Right ventricle myocardium inferior (tissue), 1 donor: ENCODE data around the gene ARRDC1. TPM values are rescaled to one million over a fixed set of nuclear protein-coding genes. Genes with fewer than 3 reads are reported as not detected.
"Not testable (repeated sequence)": the region's sequence is repeated elsewhere in the genome, so short reads cannot be mapped to it uniquely, and the experiment has no call there.

Source experiments
- ATAC-seq: fragments of 200-7000 bp; cut with Tn5 transposase; one replicate; pipeline ENCODE4 v1.9.1; 2020; ENCODE audit warnings: mild to moderate bottlenecking, moderate library complexity
- DNase-seq: peaks from one replicate; pipeline ENCODE4 v3.0.0; 2021; ENCODE audit errors: missing footprints
- intact Hi-C: fragments of 100-400 bp; cut with DNase I; formaldehyde crosslinking; loops from one replicate; pipeline ENCODE4 v1.11.0; 2022
- total RNA-seq: library from RNA; stranded (reverse); fragmentation: NEBNext Ultra II Directional; extraction: Animal tissue kit (Norgen Biotek cat#: 25700); gene quantifications from one replicate; pipeline ENCODE4 v1.2.1, GENCODE V29; 2021
- donor health status: DM: no; HTN: yes; CAD: no; lungs with severe emphysema.

ARRDC1 gene
- total RNA-seq, 1 donor from 2014 or later, result 17.5 TPM

- intact Hi-C loops, result no loop called here
- ATAC-seq (no peak), DNase-seq (peak; percentile 66)
Measured at GRCh38 chr9:137607141-137607857, 1.8 kb downstream of the ARRDC1 start.

GRCh38 chr9:137610944-137611343 lies 5.5 kb downstream of the ARRDC1 start:
- intact Hi-C loops, result no loop called here
- no peak for ATAC-seq
- peak; percentile 40 for DNase-seq

- DNase-seq, result peak; percentile 64
- intact Hi-C loops, result no loop called here
- peak; percentile 40 for ATAC-seq
Measured at GRCh38 chr9:137611623-137612609, 6.4 kb downstream of the ARRDC1 start.

- DNase-seq (peak; percentile 34), ATAC-seq (no peak)
- intact Hi-C loops, result no loop called here
Measured at GRCh38 chr9:137612741-137613142, 7.3 kb downstream of the ARRDC1 start.

GRCh38 chr9:137613259-137613658 lies 7.8 kb downstream of the ARRDC1 start:
- no peak for ATAC-seq
- DNase-seq, result peak; percentile 51
- intact Hi-C loops, result no loop called here

- intact Hi-C loops, result no loop called here
- ATAC-seq, result no peak
- DNase-seq, result peak; percentile 41
Measured at GRCh38 chr9:137613738-137614523, 8.4 kb downstream of the ARRDC1 start.

- DNase-seq (peak; percentile 56), ATAC-seq (no peak)
- intact Hi-C loops, result no loop called here
Measured at GRCh38 chr9:137614631-137615386, 9.3 kb downstream of the ARRDC1 start.

GRCh38 chr9:137615387-137615871 lies 9.9 kb downstream of the ARRDC1 start:
- peak; percentile 42 for DNase-seq
- ATAC-seq, result no peak
- intact Hi-C loops, result no loop called here

GRCh38 chr9:137618105-137619067 lies 12.9 kb downstream of the ARRDC1 start, which contains the start of gene EHMT1:
EHMT1 (plus strand) TSS chr9:137619005; CDS start chr9:137619029, 24 bp downstream.
- ATAC-seq, result peak; percentile 92
- peak; percentile 92 for DNase-seq
- intact Hi-C loops, result loop anchor here (1.0 kb wide), 1 partner anchor 13 kb away; the partner anchor contains the start of gene ARRDC1

GRCh38 chr9:137619240-137620047 lies 14.0 kb downstream of the ARRDC1 start:
- DNase-seq, result no peak
- intact Hi-C loops, result loop anchor here (5.0 kb wide), 1 partner anchor 48 kb away; no protein-coding TSS in a partner anchor
- ATAC-seq, result no peak

GRCh38 chr9:137620048-137620405 lies 14.5 kb downstream of the ARRDC1 start:
- DNase-seq (no peak), ATAC-seq (no peak)
- intact Hi-C loops, result loop anchor here (5.0 kb wide), 1 partner anchor 47 kb away; no protein-coding TSS in a partner anchor

- DNase-seq (no peak), ATAC-seq (no peak)
- intact Hi-C loops, result loop anchor here (5.0 kb wide), 1 partner anchor 47 kb away; no protein-coding TSS in a partner anchor
Measured at GRCh38 chr9:137620581-137620980, 15.1 kb downstream of the ARRDC1 start.

- DNase-seq (no peak), ATAC-seq (no peak)
- intact Hi-C loops, result loop anchor here (5.0 kb wide), 1 partner anchor 46 kb away; no protein-coding TSS in a partner anchor
Measured at GRCh38 chr9:137621131-137621757, 15.8 kb downstream of the ARRDC1 start.

GRCh38 chr9:137622211-137622610 lies 16.7 kb downstream of the ARRDC1 start:
- not testable (repeated sequence) for ATAC-seq
- intact Hi-C loops, result loop anchor here (5.0 kb wide), 1 partner anchor 45 kb away; no protein-coding TSS in a partner anchor

GRCh38 chr9:137626464-137626863 lies 21.0 kb downstream of the ARRDC1 start:
- intact Hi-C loops, result no loop called here
- ATAC-seq, result no peak
- no peak for DNase-seq

More at GRCh38 chr9:137622211-137622610, 16.7 kb downstream of the ARRDC1 start:
- DNase-seq, result not testable (repeated sequence)
